NB4 (cell line): ENCODE measurements around the gene ASTN1.

Experiments used
- DNase-seq: peaks from one replicate; pipeline ENCODE4 v3.0.0; 2010; ENCODE audit warnings: low read depth
- H3K4me3 ChIP-seq: one replicate; pipeline ENCODE4 v1.5.1; 2011; ENCODE audit warnings: mild to moderate bottlenecking, low read depth, low read length, moderate library complexity
- MYC ChIP-seq: IDR thresholded peaks from 2 replicates; pipeline ENCODE4 v1.6.1; 2011; ENCODE audit warnings: low read depth, low read length
- POLR2A ChIP-seq: IDR thresholded peaks from 2 replicates; pipeline ENCODE4 v1.6.1; 2011; ENCODE audit warnings: mild to moderate bottlenecking; ENCODE audit not compliant: insufficient read length; ENCODE audit errors: extremely low read depth
- TF ChIP-seq, protein P1 (sequence below): IDR thresholded peaks from 2 replicates; pipeline ENCODE4 v1.6.1; 2011; ENCODE audit warnings: low read depth, low read length
- TF ChIP-seq, protein P2 (sequence below): IDR thresholded peaks from one replicate; pipeline ENCODE4 v1.5.1; 2012; ENCODE audit warnings: low read depth, low read length

Gene ASTN1

DNA sequence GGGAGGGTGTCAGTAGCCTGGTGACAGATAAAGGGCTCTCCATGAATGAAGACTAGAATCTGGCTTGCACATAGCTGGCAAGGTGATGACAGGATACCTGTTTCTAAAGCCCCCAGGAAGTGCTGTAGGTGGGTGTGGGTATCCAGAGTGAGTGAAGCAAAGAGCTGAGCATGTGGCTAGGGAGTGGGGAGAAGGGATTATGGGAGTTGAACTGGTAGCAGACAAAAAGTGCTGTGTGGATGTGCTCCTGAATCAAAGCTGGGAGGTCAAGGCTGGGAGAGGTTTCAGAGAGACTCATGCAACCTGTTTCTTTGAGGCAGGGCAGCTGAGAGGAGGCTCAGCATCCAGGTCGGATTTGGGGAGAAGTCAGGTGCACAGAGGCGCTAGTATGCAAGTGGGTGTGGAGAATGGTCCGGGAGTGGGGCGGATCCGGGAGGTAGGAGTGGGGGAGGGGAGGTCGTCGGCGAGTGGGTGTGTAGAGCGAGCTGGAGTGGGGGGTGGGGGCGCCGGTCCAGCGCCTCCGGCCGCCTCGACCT lies 600 bp downstream of the ASTN1 start:
- H3K4me3 ChIP-seq = no peak overlapping the region
- no peak for DNase-seq
- TF ChIP-seq, protein P1, sequence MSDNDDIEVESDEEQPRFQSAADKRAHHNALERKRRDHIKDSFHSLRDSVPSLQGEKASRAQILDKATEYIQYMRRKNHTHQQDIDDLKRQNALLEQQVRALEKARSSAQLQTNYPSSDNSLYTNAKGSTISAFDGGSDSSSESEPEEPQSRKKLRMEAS = no peak
- TF ChIP-seq, protein P2, sequence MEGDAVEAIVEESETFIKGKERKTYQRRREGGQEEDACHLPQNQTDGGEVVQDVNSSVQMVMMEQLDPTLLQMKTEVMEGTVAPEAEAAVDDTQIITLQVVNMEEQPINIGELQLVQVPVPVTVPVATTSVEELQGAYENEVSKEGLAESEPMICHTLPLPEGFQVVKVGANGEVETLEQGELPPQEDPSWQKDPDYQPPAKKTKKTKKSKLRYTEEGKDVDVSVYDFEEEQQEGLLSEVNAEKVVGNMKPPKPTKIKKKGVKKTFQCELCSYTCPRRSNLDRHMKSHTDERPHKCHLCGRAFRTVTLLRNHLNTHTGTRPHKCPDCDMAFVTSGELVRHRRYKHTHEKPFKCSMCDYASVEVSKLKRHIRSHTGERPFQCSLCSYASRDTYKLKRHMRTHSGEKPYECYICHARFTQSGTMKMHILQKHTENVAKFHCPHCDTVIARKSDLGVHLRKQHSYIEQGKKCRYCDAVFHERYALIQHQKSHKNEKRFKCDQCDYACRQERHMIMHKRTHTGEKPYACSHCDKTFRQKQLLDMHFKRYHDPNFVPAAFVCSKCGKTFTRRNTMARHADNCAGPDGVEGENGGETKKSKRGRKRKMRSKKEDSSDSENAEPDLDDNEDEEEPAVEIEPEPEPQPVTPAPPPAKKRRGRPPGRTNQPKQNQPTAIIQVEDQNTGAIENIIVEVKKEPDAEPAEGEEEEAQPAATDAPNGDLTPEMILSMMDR = no peak
- TF ChIP-seq MYC (no peak), POLR2A (no peak)

DNA sequence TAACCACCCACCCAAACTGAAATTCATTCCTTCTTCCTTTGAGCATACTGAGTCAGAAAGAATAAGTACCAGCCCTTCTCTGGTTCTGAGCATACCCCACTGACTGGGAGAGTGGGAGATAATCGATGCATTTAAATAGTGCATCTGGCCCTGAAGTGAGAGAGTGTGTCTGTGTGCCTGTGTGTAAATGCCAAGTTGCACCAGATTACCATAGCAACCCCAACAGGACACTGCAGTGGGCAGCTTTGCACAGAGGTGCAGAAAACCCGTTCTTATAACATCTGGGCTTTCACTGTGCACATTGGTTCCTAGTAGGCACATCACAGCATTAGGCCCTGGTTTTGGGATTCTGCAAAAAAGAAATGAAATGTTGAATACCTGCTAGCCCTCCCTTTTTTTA lies 2.3 kb downstream of the ASTN1 start:
- H3K4me3 ChIP-seq = no peak overlapping the region
- TF ChIP-seq MYC = no peak
- TF ChIP-seq POLR2A = no peak
- TF ChIP-seq, protein P1 = no peak
- TF ChIP-seq, protein P2 = no peak
- DNase-seq = no peak

DNA sequence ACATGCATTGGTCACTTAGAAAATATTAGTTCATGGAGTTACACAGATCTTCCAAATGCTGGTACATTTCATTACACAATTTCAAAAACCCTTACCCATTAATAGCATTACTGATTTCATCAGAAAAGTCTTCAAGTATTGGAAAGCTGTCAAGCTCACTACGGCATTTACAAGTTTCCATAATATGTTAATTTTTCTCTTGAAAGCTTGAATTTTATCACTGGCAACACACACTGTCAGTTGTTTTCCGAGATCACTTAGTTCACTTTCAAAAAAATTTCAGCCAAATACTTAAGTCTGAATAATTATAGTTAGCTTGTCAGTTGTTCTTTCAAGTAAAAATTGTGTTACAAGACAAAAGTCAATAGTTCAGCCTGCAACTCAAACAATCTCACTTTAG lies 18.0 kb downstream of the ASTN1 start:
- DNase-seq = no peak
- no peak overlapping the region for H3K4me3 ChIP-seq
- TF ChIP-seq, protein P2 = no peak
- TF ChIP-seq MYC (no peak), POLR2A (no peak)
- TF ChIP-seq, protein P1 = no peak

GRCh38 chr1:177145106-177146070 lies 19.1 kb downstream of the ASTN1 start:
- TF ChIP-seq, protein P2 = no peak
- TF ChIP-seq MYC = no peak
- H3K4me3 ChIP-seq = no peak overlapping the region
- DNase-seq = no peak

DNA sequence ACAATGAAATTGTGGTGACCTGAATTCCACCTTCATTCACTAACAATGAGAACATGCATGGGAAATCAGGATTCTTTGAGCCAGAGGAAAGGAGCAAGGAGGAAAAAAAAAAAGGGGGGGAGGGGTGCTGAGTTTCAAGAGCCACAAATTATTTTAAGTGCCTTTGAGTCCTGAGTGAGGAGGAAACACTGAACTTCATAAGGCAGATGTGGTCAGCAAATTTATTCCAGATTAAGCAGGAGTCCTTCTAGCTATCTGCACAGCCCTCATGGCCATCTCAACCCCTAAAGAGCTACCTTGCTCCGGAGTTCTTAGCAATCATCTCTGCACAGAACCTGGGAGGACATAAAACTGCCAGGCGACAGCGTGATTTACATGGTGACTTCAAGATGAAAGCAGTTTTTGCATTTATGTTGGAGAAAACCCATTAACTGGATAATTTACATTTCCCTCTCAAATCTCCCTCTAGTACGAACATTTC lies 21.7 kb downstream of the ASTN1 start:
- no peak for DNase-seq
- H3K4me3 ChIP-seq = no peak overlapping the region
- no peak for TF ChIP-seq MYC
- TF ChIP-seq, protein P2 = no peak
- TF ChIP-seq POLR2A = no peak
- TF ChIP-seq, protein P1 = no peak

- no peak for DNase-seq
- H3K4me3 ChIP-seq = no peak overlapping the region
- TF ChIP-seq, protein P1 = no peak
- TF ChIP-seq MYC (no peak), POLR2A (no peak)
- TF ChIP-seq, protein P2 = no peak
Observed at GRCh38 chr1:177142010-177142409, 22.5 kb downstream of the ASTN1 start.
